Mucosa of descending colon (tissue), 3 donors: ENCODE data around the gene ZNF223. TPM values are rescaled to one million over a fixed set of nuclear protein-coding genes. Genes with fewer than 3 reads are reported as not detected.

ENCODE experiments used
- ATAC-seq: fragments of 200-7000 bp; cut with Tn5 transposase; one replicate; pipeline ENCODE4 v1.9.1; 2020; ENCODE audit warnings: mild to moderate bottlenecking, moderate library complexity
- DNase-seq, 3 donors: peaks; one replicate each; pipeline ENCODE4 v3.0.0-alpha.2; 2020
- H3K36me3 ChIP-seq: fragments of 200-600 bp; one replicate; pipeline ENCODE4 v1.8.0; 2021; ENCODE audit warnings: low read depth, mild to moderate bottlenecking
- H3K4me1 ChIP-seq: fragments of 200-600 bp; one replicate; pipeline ENCODE4 v1.8.0; 2021; ENCODE audit warnings: low read depth, mild to moderate bottlenecking
- H3K4me3 ChIP-seq: fragments of 200-600 bp; one replicate; pipeline ENCODE4 v1.8.0; 2021; ENCODE audit warnings: mild to moderate bottlenecking
- H3K9me3 ChIP-seq: fragments of 200-600 bp; one replicate; pipeline ENCODE4 v1.8.0; 2021; ENCODE audit warnings: mild to moderate bottlenecking
- intact Hi-C, 2 donors: fragments of 100-400 bp; cut with DNase I in 1 of 2; cut with micrococcal nuclease in 1 of 2; formaldehyde crosslinking; loops; one replicate each; pipeline versions ENCODE4 v1.11.0 to v1.11.1; 2022; cut with DNase I, micrococcal nuclease
- long read RNA-seq, 2 donors: library from polyadenylated mRNA; unstranded; transcript quantifications; one replicate each; pipeline ENCODE4 v2.0.0, GENCODE V29; 2019 to 2021
- total RNA-seq, 3 donors: library from RNA; stranded (reverse); fragmentation: NEBNext Ultra II Directional in 2 of 3; extraction: Animal tissue kit (Norgen Biotek cat#: 25700) in 2 of 3; gene quantifications; one replicate each; pipeline versions ENCODE4 v1.2.1 to v1.2.4, GENCODE V29; 2021 to 2023
- TF ChIP-seq, protein P1 (sequence below): fragments of 200-600 bp; IDR thresholded peaks from one replicate; pipeline ENCODE4 v1.8.0; 2022; ENCODE audit warnings: antibody characterized with exemption, mild to moderate bottlenecking
- donor health status: DM: no; HTN: no; CAD: no; lungs with moderate emphysema.
- donor health status: DM: no; HTN: no; CAD: no.
- donor health status: DM: no; HTN: yes; CAD: no.

The ZNF223 gene
- 1 to 10 TPM; 4.7 to 8.7 (median 6.0) TPM for total RNA-seq
- long read RNA-seq, donor 1, partial matches to known transcripts, result 1 of 4 reads
- long read RNA-seq, donor 1, other reads (novel, unspliced or antisense), result 1 of 4 reads
- long read RNA-seq, donor 2, partial matches to known transcripts, result 0 of 2 reads
- long read RNA-seq, donor 2, other reads (novel, unspliced or antisense), result 1 of 2 reads

DNA sequence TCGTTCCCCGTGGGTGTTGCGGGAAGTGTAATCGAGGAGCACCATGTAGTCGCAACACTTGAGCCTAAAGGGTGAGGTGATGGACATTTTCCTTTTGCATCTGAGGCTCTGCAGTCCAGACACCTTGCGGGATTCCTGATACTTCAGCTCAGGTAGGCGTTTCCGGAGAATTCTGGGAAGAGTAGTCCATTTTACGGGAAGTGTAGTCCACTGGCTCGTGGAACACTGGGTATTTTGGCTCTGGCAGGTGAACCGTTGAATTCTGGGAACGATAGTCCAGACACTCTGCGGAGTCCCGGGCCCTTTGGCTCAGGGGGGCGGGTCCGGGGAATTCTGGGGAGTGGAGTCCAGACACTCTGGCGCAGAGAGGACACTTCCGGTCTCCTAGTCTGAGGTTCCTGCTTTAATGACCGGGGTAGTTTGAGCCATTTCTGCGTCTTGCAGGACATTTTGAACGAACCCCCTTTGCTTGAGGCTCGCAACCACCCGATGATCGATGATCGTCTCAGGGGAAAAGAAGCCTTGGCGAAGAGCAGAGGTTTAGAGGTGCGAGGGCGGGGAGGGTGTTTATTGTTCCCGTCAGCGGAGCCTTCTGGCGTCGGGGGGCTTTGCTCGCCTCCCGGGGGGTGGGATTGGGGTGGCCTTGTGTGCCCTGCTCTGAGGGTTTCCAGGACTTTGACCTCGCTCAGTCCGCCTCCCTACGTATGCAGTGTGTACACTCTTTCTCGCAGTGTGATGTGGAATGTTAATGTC, at the start of gene ZNF223:
Gene ZNF223 (plus strand): TSS at position 387 of the 753 bp plus-strand sequence. CDS start 3,141 bp downstream, outside the sequence.
- Histone ChIP-seq H3K9me3 (peaks cover 5% of the 10 kb centered on the region), H3K36me3 (no peaks in the 10 kb centered on the region), H3K4me1 (peaks cover 6% of the 10 kb centered on the region), H3K4me3 (peak within 1 kb of the TSS; percentile 20)
- TF ChIP-seq, protein P1, sequence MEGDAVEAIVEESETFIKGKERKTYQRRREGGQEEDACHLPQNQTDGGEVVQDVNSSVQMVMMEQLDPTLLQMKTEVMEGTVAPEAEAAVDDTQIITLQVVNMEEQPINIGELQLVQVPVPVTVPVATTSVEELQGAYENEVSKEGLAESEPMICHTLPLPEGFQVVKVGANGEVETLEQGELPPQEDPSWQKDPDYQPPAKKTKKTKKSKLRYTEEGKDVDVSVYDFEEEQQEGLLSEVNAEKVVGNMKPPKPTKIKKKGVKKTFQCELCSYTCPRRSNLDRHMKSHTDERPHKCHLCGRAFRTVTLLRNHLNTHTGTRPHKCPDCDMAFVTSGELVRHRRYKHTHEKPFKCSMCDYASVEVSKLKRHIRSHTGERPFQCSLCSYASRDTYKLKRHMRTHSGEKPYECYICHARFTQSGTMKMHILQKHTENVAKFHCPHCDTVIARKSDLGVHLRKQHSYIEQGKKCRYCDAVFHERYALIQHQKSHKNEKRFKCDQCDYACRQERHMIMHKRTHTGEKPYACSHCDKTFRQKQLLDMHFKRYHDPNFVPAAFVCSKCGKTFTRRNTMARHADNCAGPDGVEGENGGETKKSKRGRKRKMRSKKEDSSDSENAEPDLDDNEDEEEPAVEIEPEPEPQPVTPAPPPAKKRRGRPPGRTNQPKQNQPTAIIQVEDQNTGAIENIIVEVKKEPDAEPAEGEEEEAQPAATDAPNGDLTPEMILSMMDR, result no peak
- intact Hi-C loops, result no loop called here
- ATAC-seq (peak; percentile 99), DNase-seq (peak; percentile 94 to 96 (median 95))

DNA sequence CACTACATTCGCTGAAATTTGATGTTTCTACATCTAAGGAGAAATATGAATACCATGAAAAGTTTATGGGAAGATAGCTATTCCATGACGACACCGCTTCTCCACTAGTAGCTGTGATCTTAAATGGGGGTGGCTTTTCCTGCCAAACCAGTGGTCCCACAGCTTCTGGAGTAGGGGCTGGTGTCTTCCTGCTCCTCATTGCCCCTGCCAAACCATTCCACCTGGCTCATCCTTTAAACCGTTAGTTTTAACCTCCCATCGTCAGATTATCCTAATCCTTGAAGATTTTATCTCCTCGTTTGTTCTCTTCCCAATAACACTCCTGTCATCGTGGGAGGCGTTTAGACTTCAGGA, 49.6 kb upstream of the ZNF223 start:
- Histone ChIP-seq H3K4me3 (peak overlapping the region; percentile 80), H3K4me1 (peaks cover 11% of the 10 kb centered on the region), H3K9me3 (peaks cover 12% of the 10 kb centered on the region), H3K36me3 (no peaks in the 10 kb centered on the region)
- ATAC-seq (no peak), DNase-seq (no peak)
- intact Hi-C loops, result no loop called here
- TF ChIP-seq, protein P1, result no peak

DNA sequence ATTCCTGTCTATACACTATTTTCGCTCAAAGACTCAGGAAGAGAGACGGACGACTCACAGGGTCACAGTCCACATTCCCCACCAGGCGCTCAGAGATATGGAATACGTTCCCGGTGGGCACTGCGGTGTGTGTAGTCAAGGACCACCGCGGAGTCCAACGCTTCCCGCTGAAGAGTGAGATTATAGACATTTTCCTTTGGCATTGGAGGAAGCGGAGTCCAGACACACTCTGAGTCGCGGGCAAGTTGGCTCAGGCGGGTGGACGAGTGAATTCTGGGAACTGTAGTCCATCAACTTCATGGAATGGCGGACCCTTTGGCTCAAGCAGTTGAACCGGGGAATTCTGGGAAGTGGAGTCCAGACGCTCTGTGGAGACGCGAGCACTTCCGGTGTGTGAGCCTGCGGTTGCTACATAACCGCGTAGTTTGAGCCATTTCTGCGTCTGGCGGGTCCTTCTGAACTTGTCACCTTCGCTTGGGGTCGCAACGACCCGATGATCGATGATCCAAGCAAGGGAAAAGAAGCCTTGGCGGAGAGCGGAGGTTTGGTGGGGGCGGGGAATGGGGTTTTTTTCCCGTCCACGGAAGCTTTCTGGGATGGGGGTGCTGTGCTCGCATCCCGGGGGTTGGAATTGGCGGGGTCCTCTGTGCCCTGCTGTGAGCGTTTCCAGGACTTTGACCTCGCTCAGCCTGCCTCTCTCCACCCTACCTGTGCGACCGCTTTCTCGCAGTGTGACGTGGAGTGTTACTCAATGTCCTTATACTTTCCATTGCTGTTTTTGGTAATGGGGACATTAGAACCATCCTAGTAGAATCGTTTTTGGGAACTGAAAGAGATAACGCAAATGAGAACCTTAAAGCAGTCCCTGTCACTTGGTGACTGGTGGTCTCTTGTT, 49.0 kb upstream of the ZNF223 start, which contains the start of gene ZNF230:
Gene ZNF230 (plus strand): TSS at position 392 of the 895 bp plus-strand sequence. CDS start 4,122 bp downstream, outside the sequence.
- no peaks in the 10 kb centered on the region for H3K36me3 ChIP-seq
- intact Hi-C loops, result no loop called here
- ATAC-seq, result peak; percentile 100

DNA sequence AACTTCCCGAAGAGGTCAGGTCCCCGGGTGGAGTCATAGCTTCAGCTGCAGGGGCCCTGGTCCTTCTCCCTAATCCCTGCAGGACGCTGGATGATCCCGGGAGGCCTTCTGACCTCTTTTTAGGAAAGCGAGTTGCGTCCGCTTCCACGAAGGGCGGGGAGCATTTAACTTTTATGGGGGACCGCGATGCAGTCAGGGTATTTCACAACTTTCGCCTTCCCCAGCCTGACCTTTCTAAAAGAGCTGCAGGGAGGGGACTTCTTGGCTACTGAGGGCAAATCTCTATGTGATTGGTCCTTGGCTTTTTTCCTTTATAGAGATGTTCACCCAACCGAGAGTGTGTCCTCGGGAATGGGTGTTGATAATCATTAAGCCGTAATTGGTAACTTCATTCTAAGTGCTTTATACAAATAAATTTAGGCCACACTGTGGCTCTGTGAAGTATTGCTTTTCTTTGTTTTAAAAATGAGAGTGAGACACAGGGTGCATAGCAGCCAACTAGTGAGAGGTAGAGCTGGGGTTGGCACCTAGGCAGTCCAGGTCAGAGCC, 48.3 kb upstream of the ZNF223 start:
- DNase-seq (peak in 2 of 3 donors; percentile 13 to 23), ATAC-seq (peak; percentile 11)
- peaks cover 11% of the 10 kb centered on the region for H3K4me1 ChIP-seq
- H3K36me3 ChIP-seq, result peaks cover 6% of the 10 kb centered on the region
- intact Hi-C loops, result no loop called here
- H3K4me3 ChIP-seq, result peak overlapping the region; percentile 80
- TF ChIP-seq, protein P1, result no peak
- H3K9me3 ChIP-seq, result peaks cover 23% of the 10 kb centered on the region

More for the DNA sequence above, 49.0 kb upstream of the ZNF223 start, which contains the start of gene ZNF230:
- Histone ChIP-seq H3K4me3 (peak within 1 kb of the TSS; percentile 80), H3K9me3 (peaks cover 19% of the 10 kb centered on the region), H3K4me1 (peaks cover 11% of the 10 kb centered on the region)
- TF ChIP-seq, protein P1, result no peak
- peak; percentile 84 to 96 (median 91) for DNase-seq

DNA sequence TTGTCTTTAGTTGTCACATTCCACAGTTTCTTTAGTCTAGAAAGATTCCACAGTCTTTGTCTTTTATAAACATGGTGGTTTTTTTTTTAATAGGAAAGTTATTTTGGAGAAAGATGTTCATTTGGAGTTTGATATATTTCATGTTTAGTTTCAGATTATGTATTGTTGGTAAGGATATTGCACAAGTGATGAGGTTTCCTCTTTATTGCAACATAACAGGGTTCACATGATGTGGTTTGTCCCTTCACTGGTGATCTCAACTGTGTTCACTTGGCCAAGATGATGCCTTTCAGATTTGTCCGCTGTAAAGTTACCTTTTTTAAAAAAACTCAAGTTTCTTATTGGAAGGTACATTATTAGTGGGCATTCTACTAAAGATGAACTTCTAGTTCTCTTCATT, 45.9 kb upstream of the ZNF223 start:
- TF ChIP-seq, protein P1, result no peak
- peaks cover 11% of the 10 kb centered on the region for H3K4me1 ChIP-seq
- intact Hi-C loops, result no loop called here
- H3K4me3 ChIP-seq, result no peak overlapping the region
- ATAC-seq (no peak), DNase-seq (no peak)
- H3K9me3 ChIP-seq, result peaks cover 45% of the 10 kb centered on the region
- peaks cover 28% of the 10 kb centered on the region for H3K36me3 ChIP-seq
